NT2/D1 (cell line): ENCODE data around the gene YIF1A.

Experiments
- YY1 ChIP-seq: IDR thresholded peaks from 2 replicates; pipeline ENCODE4 v1.6.1; 2011; ENCODE audit not compliant: insufficient read length, insufficient read depth
- ZNF274 ChIP-seq: IDR thresholded peaks from 2 replicates; pipeline ENCODE4 v1.6.1; 2011; ENCODE audit warnings: mild to moderate bottlenecking, low read depth, low read length

DNA sequence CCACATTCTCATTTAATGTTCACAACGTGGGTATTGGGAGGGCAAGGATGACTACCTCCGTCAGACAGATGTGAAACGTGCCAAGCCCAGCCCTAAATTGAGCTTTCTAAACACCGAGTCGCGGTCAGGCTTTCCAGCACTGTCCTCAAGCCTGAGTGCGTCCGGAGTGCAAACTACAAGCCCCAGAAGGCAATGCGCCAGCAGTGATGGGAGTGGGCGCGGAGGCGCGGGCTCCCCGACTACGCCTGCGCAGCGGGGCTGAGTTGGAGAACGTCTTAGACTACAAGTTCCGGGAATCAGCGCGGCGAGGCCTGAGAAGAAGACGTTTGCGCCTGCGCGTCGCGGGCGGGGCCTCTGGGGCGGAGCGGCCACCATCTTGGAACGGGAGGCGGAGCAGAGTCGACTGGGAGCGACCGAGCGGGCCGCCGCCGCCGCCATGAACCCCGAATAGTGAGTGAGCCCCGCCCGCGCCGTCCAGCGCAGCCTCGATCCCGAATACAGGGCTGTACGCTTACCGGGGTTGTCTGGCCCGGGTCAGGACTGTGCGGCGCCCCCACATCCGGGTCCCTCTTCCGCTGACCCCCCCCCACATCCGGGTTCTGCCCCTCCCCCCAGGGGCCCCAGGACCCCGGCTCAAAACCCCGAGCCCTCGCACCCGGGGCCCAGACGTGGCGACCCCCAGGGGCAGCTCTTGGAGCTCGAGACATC lies 20.5 kb downstream of the YIF1A start, which contains the start of gene RAB1B:
- TF ChIP-seq ZNF274 = no peak
- TF ChIP-seq YY1 = peak; percentile 74
